PFSK-1 (cell line): ENCODE measurements around the gene LARP1.

Source experiments
- FOXP2 ChIP-seq: optimal IDR thresholded peaks from 2 replicates; pipeline ENCODE3; 2011; ENCODE audit warnings: borderline replicate concordance, control low read depth, inconsistent platforms; ENCODE audit not compliant: insufficient read depth; ENCODE audit errors: extremely low read length, extremely low read depth
- POLR2AphosphoS5 ChIP-seq: IDR thresholded peaks from 2 replicates; pipeline ENCODE4 v1.6.1; 2012; ENCODE audit warnings: low read depth, mild to moderate bottlenecking, control low read depth, low read length, moderate library complexity
- SIN3A ChIP-seq: IDR thresholded peaks from 2 replicates; pipeline ENCODE4 v1.6.1; 2012; ENCODE audit warnings: mild to moderate bottlenecking, low read length, moderate library complexity, borderline replicate concordance; ENCODE audit not compliant: insufficient read depth
- TAF1 ChIP-seq: IDR thresholded peaks from 2 replicates; pipeline ENCODE4 v1.6.1; 2012; ENCODE audit warnings: low read length, control low read depth, borderline replicate concordance; ENCODE audit not compliant: insufficient read depth
- TF ChIP-seq, protein P1 (sequence below), 2 experiments: IDR thresholded peaks; 2 replicates each; pipeline versions ENCODE4 v1.6.1 to v1.8.0; 2011 to 2012; ENCODE audit warnings: low read depth in 2 of 2, low read length in 2 of 2, control low read depth in 1 of 2, inconsistent platforms in 1 of 2, mild to moderate bottlenecking in 1 of 2, moderate library complexity in 1 of 2; ENCODE audit not compliant: insufficient read depth in 1 of 2

Gene LARP1

DNA sequence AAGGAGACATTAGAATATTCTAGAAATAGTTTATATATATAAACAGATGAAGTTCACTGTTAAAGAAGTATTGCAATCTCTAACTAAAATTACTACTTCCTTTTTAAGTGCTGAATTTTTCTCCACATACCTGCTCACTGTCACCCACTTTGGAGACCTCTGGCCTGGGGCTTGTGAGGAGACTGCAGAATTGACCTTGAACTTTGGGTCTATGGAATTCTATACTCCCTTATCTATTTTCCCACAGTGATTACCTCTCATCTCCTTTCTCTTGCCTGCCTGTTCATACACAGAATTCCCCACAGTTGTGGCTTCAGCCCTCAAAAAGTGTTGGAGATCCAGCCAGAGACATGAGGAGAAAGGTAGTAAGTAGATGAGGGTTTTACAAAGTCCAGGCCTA lies 45.4 kb downstream of the LARP1 start:
- no peak for TF ChIP-seq POLR2AphosphoS5
- TF ChIP-seq SIN3A, result no peak
- TF ChIP-seq, protein P1, sequence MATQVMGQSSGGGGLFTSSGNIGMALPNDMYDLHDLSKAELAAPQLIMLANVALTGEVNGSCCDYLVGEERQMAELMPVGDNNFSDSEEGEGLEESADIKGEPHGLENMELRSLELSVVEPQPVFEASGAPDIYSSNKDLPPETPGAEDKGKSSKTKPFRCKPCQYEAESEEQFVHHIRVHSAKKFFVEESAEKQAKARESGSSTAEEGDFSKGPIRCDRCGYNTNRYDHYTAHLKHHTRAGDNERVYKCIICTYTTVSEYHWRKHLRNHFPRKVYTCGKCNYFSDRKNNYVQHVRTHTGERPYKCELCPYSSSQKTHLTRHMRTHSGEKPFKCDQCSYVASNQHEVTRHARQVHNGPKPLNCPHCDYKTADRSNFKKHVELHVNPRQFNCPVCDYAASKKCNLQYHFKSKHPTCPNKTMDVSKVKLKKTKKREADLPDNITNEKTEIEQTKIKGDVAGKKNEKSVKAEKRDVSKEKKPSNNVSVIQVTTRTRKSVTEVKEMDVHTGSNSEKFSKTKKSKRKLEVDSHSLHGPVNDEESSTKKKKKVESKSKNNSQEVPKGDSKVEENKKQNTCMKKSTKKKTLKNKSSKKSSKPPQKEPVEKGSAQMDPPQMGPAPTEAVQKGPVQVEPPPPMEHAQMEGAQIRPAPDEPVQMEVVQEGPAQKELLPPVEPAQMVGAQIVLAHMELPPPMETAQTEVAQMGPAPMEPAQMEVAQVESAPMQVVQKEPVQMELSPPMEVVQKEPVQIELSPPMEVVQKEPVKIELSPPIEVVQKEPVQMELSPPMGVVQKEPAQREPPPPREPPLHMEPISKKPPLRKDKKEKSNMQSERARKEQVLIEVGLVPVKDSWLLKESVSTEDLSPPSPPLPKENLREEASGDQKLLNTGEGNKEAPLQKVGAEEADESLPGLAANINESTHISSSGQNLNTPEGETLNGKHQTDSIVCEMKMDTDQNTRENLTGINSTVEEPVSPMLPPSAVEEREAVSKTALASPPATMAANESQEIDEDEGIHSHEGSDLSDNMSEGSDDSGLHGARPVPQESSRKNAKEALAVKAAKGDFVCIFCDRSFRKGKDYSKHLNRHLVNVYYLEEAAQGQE (IDR thresholded peaks at IDR 0.05; ENCODE audit: insufficient read depth in 1 of 2, low read depth in 2 of 2, low read length in 2 of 2), result no peak
- no peak for TF ChIP-seq FOXP2
- no peak for TF ChIP-seq TAF1

DNA sequence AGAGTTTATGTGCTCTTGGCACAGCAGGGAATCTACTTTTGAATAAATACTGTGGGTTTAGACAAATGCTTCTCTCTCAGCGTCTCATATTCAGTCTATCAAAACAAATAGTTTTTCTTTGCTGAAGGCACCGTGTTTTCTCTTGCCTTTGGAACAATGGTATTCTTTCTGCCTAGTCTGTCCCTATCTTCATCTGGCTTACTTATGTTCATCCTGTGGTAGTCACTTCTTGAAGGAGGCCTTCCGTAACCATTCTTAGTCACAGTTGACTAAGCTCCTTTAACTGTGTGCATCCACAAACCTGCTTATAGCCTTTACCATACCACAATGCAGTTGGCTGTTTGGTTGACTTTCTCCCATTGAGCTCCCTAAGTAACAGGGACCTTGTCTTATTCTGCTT lies 45.9 kb downstream of the LARP1 start:
- no peak for TF ChIP-seq SIN3A
- TF ChIP-seq, protein P1 (IDR thresholded peaks at IDR 0.05; ENCODE audit: insufficient read depth in 1 of 2, low read depth in 2 of 2, low read length in 2 of 2), result no peak

DNA sequence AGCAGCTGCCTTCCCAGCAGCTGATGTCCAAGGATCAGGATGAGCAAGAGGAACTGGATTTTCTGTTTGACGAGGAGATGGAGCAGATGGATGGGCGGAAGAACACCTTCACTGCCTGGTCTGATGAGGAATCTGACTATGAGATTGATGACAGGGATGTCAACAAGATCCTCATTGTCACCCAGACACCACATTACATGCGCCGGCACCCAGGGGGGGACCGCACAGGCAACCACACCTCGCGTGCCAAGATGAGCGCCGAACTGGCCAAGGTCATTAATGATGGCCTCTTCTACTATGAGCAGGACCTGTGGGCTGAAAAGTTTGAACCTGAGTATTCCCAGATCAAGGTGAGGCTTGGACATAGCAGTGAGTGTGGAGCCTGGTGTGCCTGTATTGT lies 46.9 kb downstream of the LARP1 start:
- TF ChIP-seq, protein P1 (IDR thresholded peaks at IDR 0.05; ENCODE audit: insufficient read depth in 1 of 2, low read depth in 2 of 2, low read length in 2 of 2), result no peak
- TF ChIP-seq FOXP2 (no peak), SIN3A (no peak), TAF1 (no peak), POLR2AphosphoS5 (no peak)

DNA sequence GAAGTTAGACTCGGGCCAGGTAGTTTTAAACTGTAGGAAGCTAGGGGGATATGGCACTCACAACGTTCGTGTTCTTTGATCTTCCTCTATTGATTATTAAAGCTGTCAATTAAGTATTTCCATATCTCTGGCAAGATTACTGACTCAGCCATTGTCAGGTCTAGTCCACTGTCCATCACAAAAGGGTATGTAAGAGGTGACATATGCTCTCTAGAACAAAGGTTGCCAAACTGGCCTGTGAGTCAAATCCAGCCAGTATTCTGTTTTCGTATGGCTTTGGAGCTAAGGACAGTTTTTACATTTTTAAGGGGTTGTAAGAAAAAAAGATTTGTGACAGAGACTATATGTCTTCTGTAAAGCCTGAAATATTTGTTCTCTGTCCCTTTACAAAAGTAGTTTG lies 51.0 kb downstream of the LARP1 start:
- TF ChIP-seq POLR2AphosphoS5, result no peak; the same call in 1 of the 2 replicates
- no peak for TF ChIP-seq TAF1
- TF ChIP-seq, protein P1 (IDR thresholded peaks at IDR 0.05; ENCODE audit: insufficient read depth in 1 of 2, low read depth in 2 of 2, low read length in 2 of 2), result no peak
- no peak for TF ChIP-seq SIN3A
- TF ChIP-seq FOXP2, result no peak

DNA sequence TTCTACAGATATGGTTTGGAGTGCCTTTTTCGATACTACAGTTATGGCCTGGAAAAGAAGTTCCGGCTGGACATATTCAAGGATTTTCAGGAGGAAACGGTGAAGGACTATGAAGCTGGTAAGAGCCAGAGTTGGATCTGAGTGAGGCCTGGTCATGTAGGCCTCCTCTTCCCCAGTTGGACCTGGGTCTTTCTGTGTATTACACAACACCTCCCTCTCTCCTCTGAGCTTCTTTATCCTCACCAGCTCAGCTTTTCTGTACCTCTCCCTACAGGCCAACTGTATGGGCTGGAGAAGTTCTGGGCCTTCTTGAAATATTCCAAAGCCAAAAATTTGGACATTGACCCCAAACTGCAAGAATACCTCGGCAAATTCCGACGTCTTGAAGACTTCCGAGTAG lies 56.1 kb downstream of the LARP1 start:
- no peak for TF ChIP-seq TAF1
